Upper lobe of right lung (tissue), 1 donor: Measurements from ENCODE around the gene LRWD1. TPM values are rescaled to one million over a fixed set of nuclear protein-coding genes. Genes with fewer than 3 reads are reported as not detected.
A peak's percentile ranks its signal among the peaks of the same experiment; 100 is the strongest.

Source experiments
- ATAC-seq: fragments of 200-7000 bp; cut with Tn5 transposase; one replicate; pipeline ENCODE4 v1.9.1; 2020; ENCODE audit warnings: mild to moderate bottlenecking, moderate library complexity
- DNase-seq: peaks from one replicate; pipeline ENCODE4 v3.0.0-alpha.2; 2020
- H3K27ac ChIP-seq: fragments of 200-600 bp; one replicate; pipeline ENCODE4 v1.8.0; 2022
- H3K27me3 ChIP-seq: fragments of 200-600 bp; one replicate; pipeline ENCODE4 v1.8.0; 2022; ENCODE audit warnings: mild to moderate bottlenecking
- H3K36me3 ChIP-seq: fragments of 200-600 bp; one replicate; pipeline ENCODE4 v1.8.0; 2022
- H3K4me1 ChIP-seq: fragments of 200-600 bp; one replicate; pipeline ENCODE4 v1.8.0; 2022
- H3K4me3 ChIP-seq: fragments of 200-600 bp; one replicate; pipeline ENCODE4 v1.8.0; 2022; ENCODE audit warnings: mild to moderate bottlenecking
- H3K9me3 ChIP-seq: fragments of 200-600 bp; one replicate; pipeline ENCODE4 v1.8.0; 2022
- CTCF ChIP-seq: fragments of 200-600 bp; IDR thresholded peaks from one replicate; pipeline ENCODE4 v1.8.0; 2022; ENCODE audit warnings: antibody characterized with exemption
- intact Hi-C: fragments of 100-400 bp; cut with DNase I; formaldehyde crosslinking; loops from one replicate; pipeline ENCODE4 v1.11.0; 2022
- total RNA-seq: library from RNA; stranded (reverse); fragmentation: NEBNext Ultra II Directional; extraction: Animal tissue kit (Norgen Biotek cat#: 25700); gene quantifications from one replicate; pipeline ENCODE4 v1.2.1, GENCODE V29; 2021
- donor health status: DM: no; HTN: yes; CAD: no; lungs with severe emphysema.

Gene LRWD1
- total RNA-seq, 1 donor from 2014 or later = 15.7 TPM

- intact Hi-C loops = no loop called here
- no peak for ATAC-seq
- no peak for TF ChIP-seq CTCF
- no peaks in the 10 kb centered on the region for H3K4me1 ChIP-seq
- H3K9me3 ChIP-seq = no peaks in the 10 kb centered on the region
- no peaks in the 10 kb centered on the region for H3K36me3 ChIP-seq
- no peak overlapping the region for H3K4me3 ChIP-seq
- no peaks in the 10 kb centered on the region for H3K27me3 ChIP-seq
- no peak for DNase-seq
- no peak overlapping the region for H3K27ac ChIP-seq
Observed at GRCh38 chr7:102445674-102446071, 19.1 kb upstream of the LRWD1 start.

DNA sequence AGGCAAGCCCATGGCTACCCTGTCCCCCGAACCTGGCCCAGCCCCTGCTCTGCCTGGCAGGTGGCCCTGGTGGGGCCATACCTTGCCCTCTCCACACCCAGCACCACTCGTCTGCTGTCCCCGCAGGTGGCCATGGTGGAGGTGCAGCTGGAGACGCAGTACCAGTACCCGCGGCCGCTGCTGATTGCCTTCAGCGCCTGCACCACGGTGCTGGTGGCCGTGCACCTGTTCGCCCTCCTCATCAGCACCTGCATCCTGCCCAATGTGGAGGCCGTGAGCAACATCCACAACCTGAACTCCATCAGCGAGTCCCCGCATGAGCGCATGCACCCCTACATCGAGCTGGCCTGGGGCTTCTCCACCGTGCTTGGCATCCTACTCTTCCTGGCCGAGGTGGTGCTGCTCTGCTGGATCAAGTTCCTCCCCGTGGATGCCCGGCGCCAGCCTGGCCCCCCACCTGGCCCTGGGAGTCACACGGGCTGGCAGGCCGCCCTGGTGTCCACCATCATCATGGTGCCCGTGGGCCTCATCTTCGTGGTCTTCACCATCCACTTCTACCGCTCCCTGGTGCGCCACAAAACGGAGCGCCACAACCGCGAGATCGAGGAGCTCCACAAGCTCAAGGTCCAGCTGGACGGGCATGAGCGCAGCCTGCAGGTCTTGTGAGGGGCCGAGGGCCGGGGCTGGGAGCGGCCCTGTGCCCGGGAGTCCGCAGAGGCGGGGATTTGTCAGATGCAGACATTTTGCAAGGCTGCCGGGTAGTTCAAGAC is 18.2 kb upstream of the LRWD1 start:
- Histone ChIP-seq H3K27ac (no peak overlapping the region), H3K4me1 (no peaks in the 10 kb centered on the region), H3K36me3 (no peaks in the 10 kb centered on the region), H3K27me3 (no peaks in the 10 kb centered on the region), H3K9me3 (no peaks in the 10 kb centered on the region), H3K4me3 (no peak overlapping the region)
- peak; percentile 23 for ATAC-seq
- intact Hi-C loops = no loop called here
- TF ChIP-seq CTCF = no peak
- no peak for DNase-seq

- intact Hi-C loops = no loop called here
- Histone ChIP-seq H3K4me1 (no peaks in the 10 kb centered on the region), H3K4me3 (no peak overlapping the region), H3K27me3 (no peaks in the 10 kb centered on the region), H3K36me3 (no peaks in the 10 kb centered on the region), H3K9me3 (no peaks in the 10 kb centered on the region), H3K27ac (no peak overlapping the region)
- ATAC-seq (no peak), DNase-seq (no peak)
- TF ChIP-seq CTCF = no peak
Observed at GRCh38 chr7:102447311-102447710, 17.5 kb upstream of the LRWD1 start.

GRCh38 chr7:102449136-102449535 is 15.6 kb upstream of the LRWD1 start:
- intact Hi-C loops = no loop called here
- DNase-seq (no peak), ATAC-seq (no peak)
- Histone ChIP-seq H3K27me3 (no peaks in the 10 kb centered on the region), H3K9me3 (no peaks in the 10 kb centered on the region), H3K36me3 (no peaks in the 10 kb centered on the region), H3K4me3 (no peak overlapping the region), H3K27ac (no peak overlapping the region), H3K4me1 (no peaks in the 10 kb centered on the region)
- no peak for TF ChIP-seq CTCF

GRCh38 chr7:102450242-102450641 is 14.5 kb upstream of the LRWD1 start:
- H3K27ac ChIP-seq = no peak overlapping the region
- intact Hi-C loops = no loop called here
- peak; percentile 27 for TF ChIP-seq CTCF
- H3K4me1 ChIP-seq = no peaks in the 10 kb centered on the region
- no peak overlapping the region for H3K4me3 ChIP-seq
- H3K27me3 ChIP-seq = no peaks in the 10 kb centered on the region
- peak; percentile 50 for ATAC-seq
- no peaks in the 10 kb centered on the region for H3K36me3 ChIP-seq
- DNase-seq = no peak
- H3K9me3 ChIP-seq = no peaks in the 10 kb centered on the region
